HT-29 (cell line): ENCODE results near the gene SYNE3. TPM values are rescaled to one million over a fixed set of nuclear protein-coding genes. Genes with fewer than 3 reads are reported as not detected.

Experiments used
- DNase-seq: peaks from one replicate; pipeline ENCODE4 v3.0.0-alpha.2; 2015; ENCODE audit warnings: low spot score
- total RNA-seq: library from RNA; depleted of rRNA; stranded (reverse); fragments of >200 nt; shearing (Covaris generic); gene quantifications from 2 replicates; pipeline ENCODE4 v1.2.3, GENCODE V29; 2014

Gene SYNE3
- total RNA-seq, 1 experiment from 2014 or later = not detected

DNA sequence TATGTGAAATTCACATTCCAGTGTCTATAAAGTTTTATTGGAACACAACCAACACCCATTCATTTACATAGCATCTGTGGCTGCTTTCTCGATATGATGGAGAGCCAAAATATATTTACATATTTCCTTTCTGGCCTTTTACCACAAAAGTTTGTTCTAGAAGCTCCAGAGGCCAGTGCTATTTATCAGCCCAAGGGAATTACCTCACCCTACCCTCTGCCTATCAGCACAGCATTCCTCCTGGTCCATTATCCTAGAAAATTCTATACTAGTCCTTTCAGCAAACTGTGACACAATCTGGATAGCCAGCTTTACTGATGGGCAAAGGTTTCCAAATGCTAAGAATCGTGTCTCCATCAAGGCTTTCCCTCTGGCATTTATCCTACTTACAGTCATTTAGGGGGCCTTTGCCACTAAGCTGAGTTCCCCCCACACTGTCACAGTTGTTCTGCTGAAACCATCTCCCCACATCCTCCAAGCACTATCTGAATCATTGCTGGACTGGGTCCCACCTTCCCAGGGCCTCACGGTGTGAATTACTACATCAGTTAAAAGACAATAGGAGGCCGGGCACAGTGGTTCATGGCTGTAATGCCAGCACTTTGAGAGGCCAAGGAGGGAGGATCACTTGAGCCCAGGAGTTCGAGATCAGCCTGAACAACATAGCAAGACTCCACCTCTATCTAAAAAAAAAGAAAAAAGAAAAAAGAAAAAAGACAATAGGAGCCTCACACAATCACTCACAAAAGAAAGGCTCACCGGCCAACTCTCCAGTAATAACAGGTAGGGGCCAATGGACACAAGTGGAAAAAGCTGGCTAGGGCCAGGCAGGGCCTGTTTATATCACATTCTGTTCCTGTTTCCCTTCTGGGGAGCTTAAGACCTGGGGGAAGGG, 12.1 kb downstream of the SYNE3 start:
- DNase-seq = no peak

DNA sequence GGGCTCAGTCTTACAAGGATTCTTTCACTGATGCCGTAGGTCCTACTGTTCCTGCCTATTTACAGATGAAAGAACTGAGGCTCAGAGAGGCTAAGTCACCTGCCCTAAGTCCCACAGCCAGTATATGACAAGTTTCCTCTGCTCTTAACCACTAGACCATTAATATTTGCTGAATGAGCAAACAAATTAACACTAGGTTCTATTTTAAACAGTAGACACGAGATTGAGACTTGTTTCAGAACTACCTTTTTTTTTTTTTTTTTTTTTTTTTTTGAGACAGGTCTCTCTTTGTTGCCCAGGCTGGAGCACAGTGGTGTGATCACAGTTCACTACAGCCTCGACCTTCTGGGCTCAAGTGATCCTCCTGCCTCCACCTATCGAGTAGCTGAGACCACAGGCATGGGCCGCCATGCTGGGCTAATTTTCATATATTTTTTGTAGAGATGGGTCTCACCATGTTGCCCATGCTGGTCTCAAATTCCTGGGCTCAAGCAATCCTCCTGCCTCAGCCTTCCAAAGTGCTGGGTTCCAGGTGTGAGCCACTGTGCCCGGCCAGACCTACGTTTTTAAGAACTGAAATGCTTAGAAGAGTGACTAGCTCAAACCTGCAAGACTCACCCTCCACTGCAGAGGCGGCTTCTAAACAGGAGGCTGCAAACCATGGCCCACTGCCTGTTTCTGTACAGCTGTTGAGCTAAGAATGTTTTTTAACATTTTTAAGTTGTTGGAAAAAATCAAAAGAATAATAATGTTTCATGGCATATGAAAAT, 12.9 kb downstream of the SYNE3 start:
- DNase-seq = no peak

DNA sequence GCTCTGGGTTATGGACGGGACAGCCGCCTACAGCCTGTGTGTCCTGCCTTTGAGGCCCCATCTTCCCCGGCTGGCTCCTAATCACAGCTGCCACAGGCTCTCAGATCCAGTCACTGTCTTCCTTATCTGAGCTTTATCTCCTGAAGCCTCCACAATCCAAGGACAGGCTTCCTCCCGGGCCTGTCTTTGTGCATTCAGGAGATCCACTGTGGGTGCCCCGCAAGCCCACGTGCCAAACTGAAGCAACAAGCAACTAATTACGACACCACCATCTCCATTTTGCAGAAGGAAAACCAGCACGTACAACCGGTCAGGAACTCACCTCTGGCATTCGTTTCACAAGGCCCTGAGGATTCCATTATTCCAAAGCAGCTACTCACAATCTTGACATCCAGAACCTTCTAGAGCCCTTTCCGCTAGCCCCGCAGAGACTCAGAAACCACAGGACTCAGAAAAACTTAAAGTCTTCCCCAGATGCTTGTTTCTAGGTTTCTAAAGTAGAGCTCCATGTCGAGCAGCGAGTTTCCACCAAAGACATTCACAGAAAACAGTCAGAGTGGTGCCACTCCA, 14.0 kb downstream of the SYNE3 start:
- no peak for DNase-seq

DNA sequence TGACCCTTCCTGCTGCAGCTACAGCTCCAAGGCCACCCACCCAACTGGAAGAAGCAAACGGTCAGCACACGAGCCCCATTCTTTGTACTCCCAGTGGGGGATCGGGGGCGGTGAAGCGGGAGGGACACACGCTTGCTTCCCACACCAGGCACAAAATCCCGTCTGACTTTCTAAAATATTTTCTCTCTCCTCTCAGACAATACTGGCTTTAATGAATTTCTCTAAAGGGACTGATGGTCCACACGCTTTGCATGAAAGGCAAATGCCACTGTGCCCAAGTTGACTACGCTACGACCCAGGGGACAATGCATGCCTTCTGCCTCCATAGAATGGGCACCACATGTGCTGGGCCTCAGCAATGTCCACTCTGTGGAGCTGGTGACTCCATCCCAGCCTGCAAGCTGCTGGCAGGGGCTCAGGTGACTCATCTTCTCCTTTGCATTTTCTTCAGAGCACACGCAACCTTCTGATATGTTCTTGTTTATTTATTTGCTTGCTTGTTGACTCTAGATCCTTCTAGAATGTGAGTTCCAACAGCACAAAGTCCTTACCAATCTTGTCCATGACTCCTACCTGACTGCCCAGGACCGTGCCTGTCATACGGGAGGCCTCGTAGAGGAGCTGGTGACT, 15.6 kb downstream of the SYNE3 start:
- DNase-seq = no peak

DNA sequence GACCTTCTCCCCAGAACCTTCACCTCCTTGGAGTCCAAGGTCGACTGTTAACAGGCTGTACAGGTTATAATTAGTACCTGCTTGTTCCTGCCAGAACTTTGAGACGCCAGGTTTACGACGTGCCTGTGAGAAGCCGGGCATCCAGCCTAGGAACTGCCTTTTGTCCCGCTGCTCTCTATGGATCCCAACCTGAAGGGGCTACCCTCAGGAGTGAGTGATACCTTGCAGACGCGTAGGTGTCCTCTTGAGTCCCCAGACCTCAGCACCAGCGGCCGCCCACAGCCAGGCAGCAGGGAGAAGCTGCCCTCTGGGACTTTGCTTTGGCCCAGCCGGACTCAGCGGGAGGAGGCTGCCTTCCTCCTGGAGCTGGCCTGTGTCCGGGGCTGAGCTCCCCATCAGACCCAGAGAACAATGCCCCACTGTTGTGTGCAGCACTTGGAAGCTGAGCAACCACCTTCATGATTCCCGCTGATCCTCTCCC, 16.2 kb downstream of the SYNE3 start:
- no peak for DNase-seq

DNA sequence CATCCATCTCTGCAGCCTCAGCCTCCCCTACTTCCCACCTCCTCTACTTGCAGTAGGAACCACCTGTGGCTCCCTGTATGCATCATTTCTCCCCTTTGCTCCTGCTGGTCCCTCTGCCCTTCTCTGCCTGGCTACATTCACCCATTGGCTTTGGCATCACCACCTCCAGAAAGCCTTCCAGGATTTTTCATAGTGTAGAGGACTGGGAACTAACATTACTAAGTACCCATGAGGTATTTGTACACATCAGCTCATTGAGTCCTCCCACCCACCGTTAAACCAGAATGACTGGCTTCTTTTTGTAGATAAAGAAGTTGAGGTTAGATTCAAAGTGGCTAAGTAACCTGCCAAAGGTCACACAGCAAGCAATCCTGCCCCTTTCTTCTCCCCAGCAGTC, 17.1 kb downstream of the SYNE3 start:
- no peak for DNase-seq

DNA sequence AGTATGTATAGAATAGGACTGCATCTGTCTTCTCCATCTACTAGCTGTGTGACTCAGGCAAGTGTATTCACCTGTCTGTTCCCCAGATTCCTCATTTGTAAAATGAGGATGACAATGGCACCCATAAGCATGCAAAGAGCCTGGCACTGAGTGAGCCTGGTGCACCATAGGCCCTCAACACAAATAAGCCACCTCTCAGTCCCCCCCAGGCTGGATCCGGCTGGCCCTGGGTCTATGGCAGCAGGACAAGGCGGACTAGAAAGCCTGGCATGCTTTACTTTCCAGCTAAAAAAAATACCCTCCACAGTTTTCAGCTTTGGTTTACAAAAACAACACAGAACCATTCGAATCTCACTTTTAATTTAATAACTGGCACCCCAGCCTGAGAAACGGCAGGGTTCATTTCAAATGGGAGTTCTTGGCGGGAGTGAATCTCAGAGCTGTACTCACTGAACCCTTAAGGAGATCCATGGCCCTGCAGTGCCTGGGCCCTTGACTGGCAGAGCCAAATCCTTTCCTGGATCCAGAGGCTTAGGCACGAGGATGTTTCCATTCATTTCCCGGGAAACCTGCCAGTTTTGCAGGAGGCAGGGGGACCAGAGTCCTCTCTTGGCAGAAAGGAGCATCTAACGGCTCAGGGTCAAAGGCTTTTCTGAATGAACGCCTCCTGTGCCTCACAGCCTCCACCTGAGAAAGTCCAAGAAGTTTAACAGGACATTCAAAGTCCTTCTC, 17.7 kb downstream of the SYNE3 start:
- no peak for DNase-seq

DNA sequence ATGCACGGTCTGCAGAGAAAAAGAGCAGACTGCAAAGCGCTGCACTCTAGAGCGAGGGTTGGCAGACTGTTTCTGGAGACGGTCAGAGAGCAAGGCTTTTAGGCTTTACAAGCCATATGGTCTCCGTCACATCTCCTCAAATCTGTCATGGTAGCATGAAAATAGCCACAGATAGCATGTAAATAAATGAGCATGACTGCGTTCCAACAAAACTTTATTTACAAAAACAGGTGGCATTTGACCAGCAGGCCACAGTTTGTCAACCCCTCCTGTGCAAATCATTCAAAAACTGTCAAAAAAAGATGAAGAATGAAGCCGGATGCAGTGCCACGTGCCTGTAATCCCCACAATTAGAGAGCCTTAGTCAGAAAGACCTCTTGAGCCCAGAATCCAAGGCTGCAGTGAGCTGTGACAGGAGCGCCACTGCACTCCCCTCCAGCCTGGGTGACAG, 18.9 kb downstream of the SYNE3 start:
- no peak for DNase-seq

DNA sequence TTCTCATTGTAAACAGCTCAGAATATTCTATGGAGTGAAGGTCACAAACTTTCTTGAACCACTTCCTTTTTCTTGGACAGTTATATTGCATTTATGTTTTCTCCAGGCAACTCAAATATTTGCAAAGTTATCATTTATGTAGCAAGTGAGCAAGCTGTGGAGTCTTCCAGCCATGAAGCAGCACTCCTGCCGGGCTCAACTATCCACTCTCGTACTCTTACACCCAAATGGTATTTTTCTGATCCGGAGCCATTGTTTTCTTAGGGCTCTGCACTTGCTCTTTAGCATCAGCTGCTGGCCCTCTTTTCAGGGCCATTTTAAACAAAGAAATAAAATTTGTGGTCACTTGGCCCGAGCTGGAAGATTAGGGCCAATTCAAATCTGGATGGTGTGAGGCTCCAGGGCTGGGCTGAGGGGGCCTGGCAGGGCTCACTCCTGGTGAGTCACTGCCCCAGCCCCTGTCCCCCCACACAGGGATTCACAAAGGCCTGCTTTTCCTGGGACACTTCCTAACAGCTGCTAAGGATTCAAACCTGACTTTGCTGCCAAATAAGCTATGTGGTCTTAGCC, 19.7 kb downstream of the SYNE3 start:
- DNase-seq = no peak

DNA sequence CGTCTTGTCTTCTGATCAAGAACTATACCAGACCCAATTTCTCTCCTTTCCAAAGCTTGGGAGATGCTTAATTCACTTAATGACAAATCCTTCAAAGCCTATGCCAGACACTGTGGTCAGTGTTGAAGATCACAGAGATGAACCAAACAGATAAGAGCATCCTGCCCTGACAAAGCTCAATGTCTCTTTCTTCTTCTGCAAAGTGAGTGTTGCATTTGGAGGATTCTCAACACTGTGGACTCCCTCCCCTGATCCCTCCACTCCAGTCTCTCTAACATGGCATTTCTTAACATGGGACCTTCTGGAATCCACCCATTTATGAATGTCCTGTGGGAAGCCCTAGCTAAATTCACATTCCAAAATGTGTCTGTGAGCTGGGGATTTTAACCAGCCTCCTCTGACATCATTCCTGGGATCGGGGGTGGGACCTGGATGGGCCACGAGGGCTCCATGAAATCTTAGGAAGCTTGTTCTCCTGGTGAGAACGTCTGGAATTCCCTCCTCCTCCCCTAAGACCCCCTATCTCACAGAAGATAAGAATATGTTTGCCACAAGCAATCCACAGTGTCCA, 20.3 kb downstream of the SYNE3 start:
- DNase-seq = no peak

DNA sequence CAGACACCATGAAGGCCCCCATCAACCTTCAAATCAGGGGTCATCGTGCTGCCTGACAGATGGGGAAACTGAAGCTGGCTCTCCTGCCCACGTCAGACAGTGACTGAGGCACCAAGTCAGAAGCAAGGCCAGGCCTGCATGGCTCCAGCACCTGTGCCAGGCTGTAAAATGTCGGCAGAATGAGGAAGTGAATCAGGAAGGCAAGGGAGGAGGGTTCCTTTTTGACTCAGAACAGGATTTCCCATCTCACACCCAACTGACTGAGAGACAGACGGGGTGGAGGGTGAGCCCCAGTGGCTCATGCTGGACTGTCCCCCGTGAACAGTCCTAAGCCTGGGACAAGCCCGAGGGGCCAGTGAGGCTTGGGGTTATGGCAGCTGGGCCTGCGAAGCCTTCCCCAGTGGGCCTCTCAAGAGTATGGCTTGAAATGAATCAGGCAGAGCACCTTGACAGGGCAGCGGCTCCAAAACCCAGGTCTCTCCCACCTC, 20.9 kb downstream of the SYNE3 start:
- no peak for DNase-seq

DNA sequence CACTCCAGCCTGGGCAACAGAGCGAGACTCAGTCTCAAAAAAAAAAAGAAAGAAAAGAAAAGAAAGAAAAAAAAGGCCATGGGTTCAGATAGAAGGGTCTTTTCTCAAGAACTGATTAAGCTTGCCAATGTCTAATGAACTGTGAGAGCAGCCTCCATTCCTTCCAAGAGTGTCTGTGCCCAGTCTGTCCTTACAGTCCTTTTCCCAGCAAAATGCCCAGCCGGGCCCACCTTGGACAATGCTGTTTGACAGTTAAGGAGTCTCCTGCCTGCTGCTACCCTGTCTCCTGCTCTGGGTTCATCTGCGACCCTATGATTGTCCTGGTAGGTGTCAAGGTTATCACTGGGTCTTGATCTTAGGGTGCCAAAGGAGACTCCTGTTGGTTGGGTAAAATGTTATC, 21.4 kb downstream of the SYNE3 start:
- DNase-seq = no peak

DNA sequence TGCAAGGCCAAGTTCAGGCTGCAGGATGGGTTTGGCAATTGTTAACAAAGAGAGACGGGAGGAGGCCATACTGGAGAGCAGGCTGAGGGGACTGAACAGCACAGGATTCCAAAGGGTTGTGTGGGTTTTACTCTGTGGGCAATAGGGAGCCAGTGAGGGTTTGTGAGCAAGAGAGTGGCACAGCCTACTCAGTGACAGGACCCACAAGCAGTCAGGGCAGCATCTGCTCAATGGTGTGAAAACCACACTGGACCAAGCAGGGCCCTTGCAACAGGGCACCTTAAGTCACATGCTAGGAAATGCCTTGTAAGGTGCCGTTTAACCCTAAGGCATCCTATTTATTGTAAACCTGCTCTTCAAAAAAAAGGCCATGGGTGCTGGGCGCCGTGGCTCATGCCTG, 22.0 kb downstream of the SYNE3 start:
- no peak for DNase-seq

DNA sequence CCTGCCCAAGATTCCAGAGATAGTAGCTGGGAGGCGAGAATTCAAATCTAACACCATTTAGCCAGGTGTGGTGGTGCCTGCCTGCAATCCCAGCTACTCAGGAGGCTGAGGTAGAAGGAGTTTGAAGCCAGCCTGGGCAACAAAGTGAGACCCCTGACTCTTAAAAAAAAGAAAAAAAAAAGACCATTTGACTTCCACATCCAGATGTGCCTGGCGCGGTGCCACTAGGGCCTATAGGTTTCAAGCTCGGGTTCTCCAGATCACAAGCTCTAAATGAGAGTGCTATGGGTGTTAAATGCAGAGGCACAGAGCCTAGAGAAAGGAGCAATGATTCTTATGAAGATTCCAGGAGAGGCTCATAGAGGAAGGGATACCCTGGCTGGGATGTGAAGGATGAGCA, 22.5 kb downstream of the SYNE3 start:
- no peak for DNase-seq

DNA sequence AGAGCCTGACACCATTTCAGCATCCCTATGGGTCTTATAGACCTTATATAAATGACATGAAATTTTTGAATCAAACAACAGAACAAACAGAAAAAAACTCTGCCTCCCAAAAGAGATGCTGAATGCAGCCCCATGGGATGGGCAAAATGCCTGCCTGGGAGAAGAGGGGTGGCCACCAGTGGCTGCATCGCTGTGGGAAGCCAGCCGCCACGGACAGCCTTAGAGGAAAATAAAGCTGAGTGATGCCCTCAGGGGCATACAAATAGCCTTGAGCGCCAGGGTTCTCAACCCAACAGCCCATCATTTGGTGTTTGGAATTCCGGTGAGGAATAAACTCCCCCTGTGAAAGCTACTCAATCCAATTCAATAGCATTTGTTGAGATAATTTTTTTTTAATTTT, 22.9 kb downstream of the SYNE3 start:
- DNase-seq = no peak

DNA sequence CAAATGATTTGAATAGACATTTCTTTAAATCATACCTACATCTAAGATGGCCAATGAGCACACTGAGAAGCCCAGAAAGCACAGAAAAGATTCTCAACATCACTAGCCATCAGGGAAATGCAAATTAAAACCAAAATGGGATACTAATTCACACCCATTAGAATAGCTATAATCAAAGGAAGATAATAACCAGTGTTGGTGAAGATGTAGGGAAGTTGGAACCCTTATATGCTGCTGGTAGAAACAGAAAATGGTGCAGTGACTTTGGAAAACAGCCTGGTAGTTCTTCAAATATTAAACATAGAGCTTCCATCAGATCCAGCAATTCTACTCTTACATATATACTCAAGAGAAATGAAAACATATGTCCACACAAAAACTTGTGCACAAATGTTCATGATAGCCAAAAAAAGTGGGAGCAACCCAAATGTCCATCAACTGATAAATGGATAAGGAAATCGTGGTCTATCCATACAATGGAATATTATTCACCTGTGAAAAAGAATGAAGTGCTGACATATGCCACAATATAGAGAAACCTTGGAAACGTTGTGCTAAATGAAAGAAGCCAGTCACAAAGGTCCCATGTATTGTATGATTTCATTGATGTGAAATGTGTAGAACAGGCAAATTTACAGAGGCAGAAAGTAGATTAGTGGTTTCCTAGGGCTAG, 24.4 kb downstream of the SYNE3 start:
- DNase-seq = no peak

DNA sequence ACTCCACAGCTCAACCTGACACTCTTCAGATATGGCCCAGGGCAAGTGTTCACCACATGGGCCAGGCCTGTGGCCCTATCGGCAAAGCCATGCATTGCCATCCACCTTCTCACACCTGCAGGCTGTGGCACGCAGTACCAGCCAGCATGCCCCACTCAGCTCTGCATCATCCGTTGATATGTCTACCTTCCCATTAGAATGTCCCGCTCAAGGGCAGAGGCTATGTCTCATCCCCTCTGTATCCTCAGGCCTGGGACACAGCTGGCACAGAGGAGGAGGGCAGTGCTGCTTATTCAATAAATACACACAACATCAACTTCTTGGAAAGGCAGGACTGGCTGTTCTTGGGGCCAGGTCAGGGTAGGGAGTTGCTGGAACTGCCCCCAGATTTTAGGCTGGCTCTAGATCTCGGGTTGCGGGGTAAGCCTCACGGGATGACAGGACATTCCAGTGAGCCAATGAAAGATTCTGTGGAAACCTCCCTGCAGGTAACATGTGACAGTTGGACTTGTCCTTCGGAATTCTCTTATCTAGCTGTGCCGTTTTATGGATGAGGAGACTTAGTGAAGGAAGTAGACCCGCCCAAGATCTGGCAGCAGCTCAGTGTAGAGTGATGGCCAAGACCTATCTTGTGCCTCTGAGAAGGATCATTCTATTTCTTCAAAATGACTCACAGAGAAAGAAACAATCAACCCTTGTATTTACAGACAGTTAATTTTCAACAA, 25.6 kb downstream of the SYNE3 start:
- peak; percentile 15 for DNase-seq

DNA sequence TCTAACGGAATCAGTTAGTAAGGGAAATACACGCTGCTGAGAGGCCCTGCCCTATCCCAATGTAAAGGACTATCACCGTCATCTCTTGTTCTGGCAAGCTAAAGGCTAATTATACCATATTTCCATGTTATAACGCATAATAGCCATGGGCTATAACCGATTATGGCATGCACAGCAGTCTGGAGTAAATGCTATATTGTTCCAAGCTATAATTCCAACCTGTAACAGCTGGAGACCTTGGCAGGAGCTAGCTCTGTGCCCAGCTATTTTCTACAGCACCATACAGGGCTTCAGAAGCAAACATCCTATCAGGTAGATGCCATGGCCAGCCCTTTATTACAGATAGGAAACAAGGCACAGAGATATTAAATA, 26.3 kb downstream of the SYNE3 start:
- no peak for DNase-seq
